Activated CD8-positive, alpha-beta T cell treated with anti-CD3 and anti-CD28 coated beads for 36 hours (primary cell): Measurements from ENCODE around the gene LIX1. TPM values are rescaled to one million over a fixed set of nuclear protein-coding genes. Genes with fewer than 3 reads are reported as not detected.

Source experiments
- ATAC-seq: fragments of 200-7000 bp; cut with Tn5 transposase; one replicate; pipeline ENCODE4 v1.10.0; 2021; ENCODE audit warnings: mild to moderate bottlenecking, moderate library complexity
- CTCF ChIA-PET: fragments of 350-600 bp; sonication (Branson Sonifier 250); formaldehyde crosslinking; loops from one replicate; lab custom pipeline; 2021; ENCODE audit warnings: antibody characterized with exemption; lab: Charles Lee
- POLR2A ChIA-PET: fragments of 350-600 bp; sonication (Branson Sonifier 250); formaldehyde crosslinking; loops from one replicate; lab custom pipeline; 2021; ENCODE audit warnings: antibody characterized with exemption; lab: Charles Lee
- DNase-seq: peaks from one replicate; pipeline ENCODE4 v3.0.0-alpha.2; 2020
- H3K27ac Mint-ChIP-seq: one replicate; pipeline ENCODE4 v1.8.0; 2021; ENCODE audit warnings: mild to moderate bottlenecking, mixed read lengths
- H3K27me3 Mint-ChIP-seq: one replicate; pipeline ENCODE4 v1.8.0; 2021; ENCODE audit warnings: mixed read lengths
- H3K36me3 Mint-ChIP-seq: one replicate; pipeline ENCODE4 v1.8.0; 2021; ENCODE audit warnings: low read depth, mixed read lengths
- H3K4me1 Mint-ChIP-seq: one replicate; pipeline ENCODE4 v1.8.0; 2021; ENCODE audit warnings: low read depth, mixed read lengths
- H3K4me3 Mint-ChIP-seq: one replicate; pipeline ENCODE4 v1.8.0; 2021; ENCODE audit warnings: mild to moderate bottlenecking, moderate library complexity, mixed read lengths
- H3K9me3 Mint-ChIP-seq: one replicate; pipeline ENCODE4 v1.8.0; 2021; ENCODE audit warnings: mixed read lengths
- CTCF ChIP-seq: fragments of 200-600 bp; IDR thresholded peaks from one replicate; pipeline ENCODE4 v1.8.0; 2022; ENCODE audit warnings: antibody characterized with exemption, mild to moderate bottlenecking
- intact Hi-C: fragments of 100-400 bp; cut with micrococcal nuclease; formaldehyde crosslinking; loops from one replicate; pipeline ENCODE4 v1.10.0; 2022
- total RNA-seq, 2 experiments: library from RNA; stranded (reverse); gene quantifications; one replicate each; pipeline ENCODE4 v1.2.3, GENCODE V29; 2021

The LIX1 gene
- total RNA-seq, 2 experiments from 2014 or later = not detected

- DNase-seq (peak; percentile 63), ATAC-seq (peak; percentile 97)
- Mint-ChIP-seq H3K4me3 (no peak overlapping the region), H3K36me3 (no peaks in the 10 kb centered on the region), H3K9me3 (no peaks in the 10 kb centered on the region), H3K27ac (peak overlapping the region; percentile 26), H3K4me1 (peaks cover 11% of the 10 kb centered on the region), H3K27me3 (peaks cover 10% of the 10 kb centered on the region)
- POLR2A ChIA-PET = interaction anchor here (1.1 to 1.6 kb wide), 3 partner anchors 28 to 375 kb away, joined by 3 to 5 read pairs (median 3); partner anchors contain the start of gene LIX1
- CTCF ChIA-PET = interaction anchor here (0.9 to 1.2 kb wide), 3 partner anchors 13 to 226 kb away, joined by 3 to 5 read pairs (median 5); no protein-coding TSS in a partner anchor
- TF ChIP-seq CTCF = no peak
- intact Hi-C loops = no loop called here
Measured at GRCh38 chr5:97094579-97095317, 47.7 kb downstream of the LIX1 start.

- H3K36me3 Mint-ChIP-seq = no peaks in the 10 kb centered on the region
- intact Hi-C loops = no loop called here
- no peak overlapping the region for H3K4me3 Mint-ChIP-seq
- TF ChIP-seq CTCF = no peak
- POLR2A ChIA-PET = no interaction called here
- ATAC-seq (no peak), DNase-seq (no peak)
- H3K9me3 Mint-ChIP-seq = no peaks in the 10 kb centered on the region
- H3K27ac Mint-ChIP-seq = no peak overlapping the region
- CTCF ChIA-PET = interaction anchor here (1.9 kb wide), 1 partner anchor 68 kb away, joined by 5 read pairs; no protein-coding TSS in a partner anchor
- H3K4me1 Mint-ChIP-seq = peaks cover 11% of the 10 kb centered on the region
- peaks cover 4% of the 10 kb centered on the region for H3K27me3 Mint-ChIP-seq
Measured at GRCh38 chr5:97093193-97093592, 49.2 kb downstream of the LIX1 start.

GRCh38 chr5:97090944-97091343, 51.5 kb downstream of the LIX1 start:
- intact Hi-C loops = no loop called here
- H3K4me3 Mint-ChIP-seq = no peak overlapping the region
- ChIA-PET CTCF (interaction anchor here (0.6 to 1.3 kb wide), 3 partner anchors 55 to 222 kb away, joined by 3 to 7 read pairs (median 3); no protein-coding TSS in a partner anchor), POLR2A (no interaction called here)
- ATAC-seq (no peak), DNase-seq (no peak)
- H3K27ac Mint-ChIP-seq = no peak overlapping the region
- H3K27me3 Mint-ChIP-seq = no peaks in the 10 kb centered on the region
- H3K4me1 Mint-ChIP-seq = peaks cover 11% of the 10 kb centered on the region
- TF ChIP-seq CTCF = no peak
- H3K9me3 Mint-ChIP-seq = no peaks in the 10 kb centered on the region
- H3K36me3 Mint-ChIP-seq = no peaks in the 10 kb centered on the region

- Mint-ChIP-seq H3K27me3 (no peaks in the 10 kb centered on the region), H3K9me3 (peaks cover 5% of the 10 kb centered on the region), H3K36me3 (no peaks in the 10 kb centered on the region), H3K4me3 (no peak overlapping the region), H3K27ac (no peak overlapping the region), H3K4me1 (no peaks in the 10 kb centered on the region)
- no peak for DNase-seq
- no peak for ATAC-seq
- ChIA-PET CTCF (interaction anchor here (0.8 to 1.6 kb wide), 5 partner anchors 9 to 92 kb away, joined by 3 to 4 read pairs (median 3); no protein-coding TSS in a partner anchor), POLR2A (interaction anchor here (0.9 to 1.1 kb wide), 2 partner anchors 9 to 12 kb away, joined by 3 to 4 read pairs; no protein-coding TSS in a partner anchor)
- intact Hi-C loops = no loop called here
- no peak for TF ChIP-seq CTCF
Measured at GRCh38 chr5:97089149-97089801, 53.1 kb downstream of the LIX1 start.
